GM21723 (cell line): ENCODE results near the gene PAPLN.
A peak's percentile ranks its signal among the peaks of the same experiment; 100 is the strongest.

Experiments used
- ATAC-seq: cut with Tn5 transposase; IDR thresholded peaks from one replicate; pipeline ENCODE4 v1.9.1; 2021; ENCODE audit warnings: mild to moderate bottlenecking, moderate library complexity; ENCODE audit not compliant: unreplicated experiment

PAPLN gene

DNA sequence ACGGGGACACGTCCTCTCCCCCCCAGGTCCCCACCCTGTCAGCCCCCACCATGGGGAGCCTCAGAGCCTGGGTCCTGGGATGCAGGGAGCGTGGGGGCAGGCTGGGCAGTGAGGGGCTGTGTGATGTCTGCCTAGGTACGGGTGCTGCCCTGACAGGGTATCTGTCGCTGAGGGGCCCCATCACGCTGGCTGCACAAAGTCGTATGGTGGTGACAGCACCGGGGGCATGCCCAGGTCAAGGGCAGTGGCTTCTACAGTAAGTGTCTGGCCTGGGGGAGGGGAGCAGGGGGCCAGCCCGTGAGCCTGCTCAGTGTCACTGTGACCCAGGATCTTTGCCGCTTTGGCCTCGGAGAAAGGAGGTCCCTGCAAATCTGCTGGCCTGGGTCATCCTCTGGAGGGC is 23.3 kb downstream of the PAPLN start:
- ATAC-seq: no peak

DNA sequence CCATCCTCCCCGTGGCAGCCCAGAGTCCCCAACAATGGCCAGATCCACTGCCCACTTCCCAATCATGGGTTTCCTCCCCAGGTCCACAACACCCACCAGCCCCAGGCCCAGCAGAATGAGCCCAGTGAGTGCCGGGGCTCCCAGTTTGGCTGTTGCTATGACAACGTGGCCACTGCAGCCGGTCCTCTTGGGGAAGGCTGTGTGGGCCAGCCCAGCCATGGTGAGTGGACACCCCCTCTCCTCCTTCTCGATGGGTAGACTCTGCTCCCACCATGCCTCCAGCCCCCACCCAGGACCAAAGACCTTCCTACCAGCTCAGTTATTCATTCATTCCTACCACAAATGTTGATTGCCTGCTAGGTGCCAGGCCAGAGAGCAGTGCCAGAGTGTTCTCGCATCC is 23.8 kb downstream of the PAPLN start:
- ATAC-seq: no peak

DNA sequence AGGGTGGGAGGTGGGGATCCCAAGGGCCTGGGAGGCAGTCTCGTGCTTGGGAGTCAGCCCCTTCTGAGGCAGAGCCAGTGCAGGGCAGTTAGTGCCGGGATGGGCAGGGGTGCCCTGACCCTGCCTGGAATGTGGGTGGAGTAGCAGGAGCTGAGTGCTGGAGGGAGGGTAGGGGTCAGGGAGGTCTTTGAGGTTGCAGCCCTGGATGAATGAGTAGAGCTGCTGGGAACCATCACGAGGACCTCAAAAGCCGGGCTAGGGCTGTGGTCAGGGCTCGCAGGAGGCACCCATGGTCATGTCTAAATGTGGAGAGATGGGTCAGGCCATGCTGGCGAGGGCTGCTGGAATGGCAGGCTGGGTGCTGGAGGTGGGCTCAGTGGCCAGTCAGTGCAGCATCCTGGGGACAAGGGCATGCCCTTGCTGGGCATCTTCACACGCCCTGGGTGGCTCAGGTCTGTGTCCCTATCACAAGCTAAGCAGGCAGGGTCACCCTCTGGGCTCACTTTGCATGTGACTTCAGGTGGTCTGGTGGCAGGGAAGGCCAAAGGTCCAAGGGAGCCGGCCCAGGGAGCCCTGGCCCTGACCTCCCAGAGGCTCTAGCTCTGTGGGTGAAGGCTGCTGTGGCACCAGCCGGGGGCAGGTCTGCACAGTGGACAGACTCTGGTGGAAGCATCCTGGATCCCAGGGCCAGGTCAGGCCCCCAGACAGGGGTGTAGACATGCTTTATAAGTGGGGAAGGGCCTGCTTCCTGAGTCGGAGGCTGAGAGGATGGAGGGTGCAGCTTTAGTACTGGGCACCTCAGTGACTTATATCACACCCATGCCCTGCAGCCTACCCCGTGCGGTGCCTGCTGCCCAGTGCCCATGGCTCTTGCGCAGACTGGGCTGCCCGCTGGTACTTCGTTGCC is 24.5 kb downstream of the PAPLN start:
- ATAC-seq: no peak

DNA sequence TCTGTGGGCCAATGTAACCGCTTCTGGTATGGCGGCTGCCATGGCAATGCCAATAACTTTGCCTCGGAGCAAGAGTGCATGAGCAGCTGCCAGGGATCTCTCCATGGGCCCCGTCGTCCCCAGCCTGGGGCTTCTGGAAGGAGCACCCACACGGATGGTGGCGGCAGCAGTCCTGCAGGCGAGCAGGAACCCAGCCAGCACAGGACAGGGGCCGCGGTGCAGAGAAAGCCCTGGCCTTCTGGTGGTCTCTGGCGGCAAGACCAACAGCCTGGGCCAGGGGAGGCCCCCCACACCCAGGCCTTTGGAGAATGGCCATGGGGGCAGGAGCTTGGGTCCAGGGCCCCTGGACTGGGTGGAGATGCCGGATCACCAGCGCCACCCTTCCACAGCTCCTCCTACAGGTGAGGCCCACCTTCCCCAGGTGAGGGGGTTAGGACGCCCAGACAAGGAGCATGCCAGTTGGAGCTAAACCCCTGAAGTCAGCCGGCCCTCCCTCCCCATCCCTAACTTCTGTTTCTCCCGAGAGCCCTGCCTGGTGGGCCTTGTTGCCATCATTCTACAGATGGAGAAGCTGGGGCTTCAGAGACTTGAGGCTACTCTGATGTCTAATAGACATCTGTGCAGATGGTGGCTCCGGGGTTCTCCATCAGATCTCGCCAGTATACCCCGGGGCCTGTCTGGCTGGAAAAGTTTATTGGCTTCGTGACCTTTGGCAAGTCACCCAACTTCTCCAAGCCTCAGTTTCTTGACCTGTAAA is 25.3 kb downstream of the PAPLN start:
- no peak for ATAC-seq

DNA sequence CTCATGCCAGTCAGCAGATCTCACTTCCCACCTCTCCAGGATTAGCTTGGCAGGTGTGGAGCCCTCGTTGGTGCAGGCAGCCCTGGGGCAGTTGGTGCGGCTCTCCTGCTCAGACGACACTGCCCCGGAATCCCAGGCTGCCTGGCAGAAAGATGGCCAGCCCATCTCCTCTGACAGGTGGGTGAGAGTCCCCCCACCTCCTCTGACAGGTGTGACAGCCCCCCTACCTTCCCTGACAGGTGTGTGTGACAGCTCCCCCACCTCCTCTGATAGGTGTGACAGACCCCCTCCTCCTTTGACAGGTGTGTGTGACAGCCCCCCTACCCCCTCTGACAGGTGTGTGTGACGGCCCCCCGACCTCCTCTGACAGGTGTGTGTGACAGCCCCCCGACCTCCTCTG is 26.3 kb downstream of the PAPLN start:
- no peak for ATAC-seq

DNA sequence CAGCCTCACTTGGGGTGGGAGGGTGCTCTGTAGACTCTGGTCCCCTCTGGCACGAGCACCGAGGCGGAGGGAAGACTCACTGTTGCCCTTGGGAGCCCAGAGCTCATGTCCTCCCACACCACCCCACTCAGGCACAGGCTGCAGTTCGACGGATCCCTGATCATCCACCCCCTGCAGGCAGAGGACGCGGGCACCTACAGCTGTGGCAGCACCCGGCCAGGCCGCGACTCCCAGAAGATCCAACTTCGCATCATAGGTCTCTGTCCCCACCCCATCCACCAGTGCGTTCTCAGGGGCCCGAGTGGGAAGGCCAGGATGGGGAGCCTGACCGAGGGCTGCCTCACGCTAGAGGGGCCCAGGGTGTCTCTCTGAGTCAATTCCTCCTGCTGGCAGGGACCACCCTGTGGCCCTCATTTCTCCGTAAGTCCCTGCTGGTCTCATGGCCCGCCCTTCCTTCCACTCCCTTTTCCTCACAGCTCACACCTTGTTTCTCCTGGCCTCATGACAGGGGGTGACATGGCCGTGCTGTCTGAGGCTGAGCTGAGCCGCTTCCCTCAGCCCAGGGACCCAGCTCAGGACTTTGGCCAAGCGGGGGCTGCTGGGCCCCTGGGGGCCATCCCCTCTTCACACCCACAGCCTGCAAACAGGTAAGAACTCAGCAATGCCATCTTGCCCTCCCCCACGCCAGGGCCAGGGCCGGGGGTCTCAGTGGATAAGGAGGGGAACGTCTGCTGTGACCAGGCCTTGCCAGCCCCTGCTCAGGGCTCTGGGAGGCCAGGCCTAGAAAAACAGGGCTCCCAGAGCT is 27.0 kb downstream of the PAPLN start:
- ATAC-seq: no peak

DNA sequence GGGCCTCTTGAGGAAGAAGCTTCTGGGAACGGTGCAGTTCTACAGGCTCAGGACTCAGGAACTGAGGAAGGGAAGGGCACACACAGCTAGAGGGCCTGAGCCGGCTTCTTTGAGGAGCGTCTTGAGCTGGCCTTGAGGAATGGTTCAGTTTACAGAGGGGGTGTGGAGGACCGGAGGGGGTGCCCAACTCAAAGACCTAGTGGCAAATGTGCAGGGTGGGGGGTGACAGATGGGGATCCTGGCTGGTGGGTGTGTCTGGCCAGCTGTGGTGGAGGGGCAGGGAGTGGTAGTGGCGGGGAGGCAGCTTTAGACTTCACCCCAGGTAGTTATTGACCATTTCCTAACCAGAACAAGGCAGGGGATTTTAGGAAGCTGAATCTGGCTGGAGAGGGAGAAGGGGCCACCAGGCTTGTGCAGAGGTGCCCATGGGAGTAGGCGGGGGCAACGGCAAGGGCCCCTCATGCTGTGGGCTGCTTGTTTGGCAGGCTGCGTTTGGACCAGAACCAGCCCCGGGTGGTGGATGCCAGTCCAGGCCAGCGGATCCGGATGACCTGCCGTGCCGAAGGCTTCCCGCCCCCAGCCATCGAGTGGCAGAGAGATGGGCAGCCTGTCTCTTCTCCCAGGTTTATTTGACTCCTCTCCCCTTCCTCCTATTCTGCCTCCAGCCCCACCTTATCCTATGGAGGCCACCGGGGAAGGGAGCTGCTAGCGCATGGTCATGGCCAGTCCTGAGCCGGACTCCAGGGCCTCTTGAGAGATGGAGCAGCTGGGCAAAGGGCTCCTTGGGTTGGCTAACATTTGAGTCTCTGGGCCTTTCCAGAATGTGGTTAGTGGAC is 27.8 kb downstream of the PAPLN start:
- ATAC-seq: no peak

DNA sequence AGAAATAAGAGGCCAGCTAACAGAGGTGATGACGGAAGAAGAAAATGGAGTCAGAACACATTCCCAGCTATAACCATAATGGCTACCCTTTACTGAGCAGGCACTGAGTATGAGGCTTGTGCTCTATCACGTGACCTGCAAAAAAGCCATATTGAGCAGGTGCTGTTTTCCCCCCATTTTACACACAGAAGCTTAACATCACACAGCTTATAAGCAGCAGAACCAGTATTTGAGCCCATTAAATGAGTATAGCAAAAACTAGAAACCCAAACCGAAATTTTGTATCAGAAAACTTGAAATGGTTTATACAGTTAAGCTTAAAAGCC is 28.4 kb downstream of the PAPLN start:
- no peak for ATAC-seq

DNA sequence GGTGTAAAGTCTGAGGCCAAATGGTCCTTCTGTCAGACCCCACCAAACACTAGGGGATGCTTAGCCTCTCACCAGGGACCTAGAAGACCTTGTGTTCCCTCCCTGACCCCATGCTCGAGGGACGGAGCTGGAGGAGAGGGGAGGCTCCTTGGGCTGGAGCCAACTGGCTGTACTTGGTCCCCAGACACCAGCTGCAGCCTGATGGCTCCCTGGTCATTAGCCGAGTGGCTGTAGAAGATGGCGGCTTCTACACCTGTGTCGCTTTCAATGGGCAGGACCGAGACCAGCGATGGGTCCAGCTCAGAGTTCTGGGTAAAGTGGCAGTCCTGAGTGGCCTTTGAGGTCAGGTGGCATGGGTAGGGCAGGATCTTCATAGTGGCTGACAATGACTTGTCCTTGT is 29.0 kb downstream of the PAPLN start:
- ATAC-seq: no peak

DNA sequence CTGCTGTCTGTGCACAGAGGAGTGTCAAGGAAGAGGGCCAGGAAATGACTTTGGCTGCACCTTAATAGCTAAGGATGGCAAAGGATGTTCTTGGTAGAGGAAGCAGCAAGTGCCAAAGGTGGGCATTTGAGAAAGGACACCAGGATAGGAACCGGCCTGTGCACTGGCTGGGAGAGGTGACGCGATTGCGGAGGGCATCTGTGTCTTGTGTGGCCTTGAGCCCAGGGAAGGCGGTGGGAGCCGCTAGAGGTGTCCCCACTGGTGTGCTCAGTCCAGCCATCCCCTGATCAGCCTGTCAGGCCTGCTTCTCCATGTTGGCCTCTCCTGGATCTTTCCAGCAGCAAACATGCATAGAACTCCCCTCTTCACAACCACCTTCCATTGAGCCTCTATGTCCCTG is 30.2 kb downstream of the PAPLN start:
- ATAC-seq: no peak

DNA sequence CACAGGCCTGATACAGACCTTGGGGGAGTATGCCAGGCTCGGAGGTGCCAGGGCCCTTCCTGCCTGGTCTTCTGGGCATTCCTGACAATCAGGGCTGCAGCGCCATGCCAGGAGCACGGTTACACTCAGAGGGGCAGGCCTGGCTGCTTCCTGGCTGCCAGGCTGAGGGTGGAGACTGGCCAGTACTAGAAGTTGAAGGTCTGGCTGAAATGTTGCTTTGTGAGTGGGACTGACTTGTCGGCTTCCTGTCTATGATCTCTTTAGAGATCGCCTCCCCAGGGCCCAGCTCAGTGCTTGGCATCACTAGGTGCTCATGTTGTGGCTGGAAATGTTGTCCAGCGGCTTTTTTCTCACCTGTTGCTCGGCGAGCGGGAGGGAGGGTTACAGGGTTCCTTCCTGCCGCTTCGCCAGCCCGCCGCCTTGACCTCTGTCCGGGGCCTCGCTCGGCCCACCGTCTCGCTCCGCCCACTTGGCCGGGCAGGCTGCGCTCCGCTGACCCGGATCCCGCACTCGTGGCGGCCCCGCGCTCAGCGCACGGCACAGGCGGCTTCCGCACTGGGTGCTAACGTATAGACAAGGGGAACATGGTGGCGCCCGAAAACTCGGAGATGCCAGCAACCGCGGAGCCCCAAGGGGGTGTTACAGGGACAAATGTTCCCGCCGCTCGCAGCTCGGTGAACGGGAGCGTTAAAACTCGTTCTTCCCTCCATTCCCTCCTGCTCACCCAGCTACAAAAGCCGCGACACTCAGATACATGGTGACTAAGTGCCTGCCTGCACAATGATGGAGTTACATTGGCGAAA is 32.6 kb downstream of the PAPLN start:
- ATAC-seq: peak; percentile 54

DNA sequence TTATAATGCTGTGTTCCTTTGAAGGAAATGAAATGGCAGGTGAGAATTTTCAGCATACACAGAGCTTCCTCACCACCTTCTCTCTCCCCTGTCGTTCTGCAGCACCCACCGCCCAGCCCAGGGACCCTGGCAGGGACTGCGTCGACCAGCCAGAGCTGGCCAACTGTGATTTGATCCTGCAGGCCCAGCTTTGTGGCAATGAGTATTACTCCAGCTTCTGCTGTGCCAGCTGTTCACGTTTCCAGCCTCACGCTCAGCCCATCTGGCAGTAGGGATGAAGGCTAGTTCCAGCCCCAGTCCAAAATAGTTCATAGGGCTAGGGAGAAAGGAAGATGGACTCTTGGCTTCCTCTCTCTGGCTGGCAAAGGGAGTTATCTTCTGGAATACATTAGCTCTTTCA is 35.1 kb downstream of the PAPLN start:
- ATAC-seq: no peak

DNA sequence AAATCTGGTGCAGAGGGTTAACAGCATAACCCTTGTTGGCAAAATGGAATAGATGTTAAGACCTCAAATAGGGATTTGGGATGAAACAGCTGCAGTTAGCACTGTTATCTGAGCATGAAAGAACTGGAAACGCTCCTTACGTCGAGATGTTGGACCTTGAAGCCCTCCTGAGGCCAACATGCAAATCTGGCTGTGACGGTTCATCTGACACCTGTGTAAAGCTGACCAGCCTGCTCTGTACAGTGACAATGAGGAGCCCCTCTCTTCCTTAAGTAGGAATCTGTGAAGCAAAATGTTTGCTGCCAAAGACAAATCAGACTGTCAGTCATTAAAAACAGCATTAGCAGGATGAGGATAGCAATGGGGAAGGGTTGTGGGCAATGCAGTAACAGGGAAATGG is 36.5 kb downstream of the PAPLN start:
- no peak for ATAC-seq

DNA sequence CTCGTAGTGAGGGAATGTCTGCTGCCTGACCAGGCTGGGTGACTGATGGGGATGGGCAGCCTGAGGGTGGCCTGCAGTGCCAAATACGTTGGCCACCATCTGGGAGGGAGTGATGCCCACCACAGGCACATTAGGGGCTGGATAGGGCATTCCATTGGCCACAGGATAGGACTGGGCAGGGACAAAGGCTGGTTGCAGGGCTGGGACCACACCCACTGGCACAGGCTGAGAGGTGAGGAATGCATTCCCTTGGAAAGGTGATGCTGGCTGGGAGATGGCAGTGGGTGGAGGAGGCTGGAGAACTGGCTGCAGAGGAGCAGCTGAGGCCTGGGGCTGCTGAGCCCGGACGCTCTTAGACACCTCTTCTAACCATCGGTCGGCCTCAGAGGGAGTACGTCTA is 39.5 kb downstream of the PAPLN start:
- no peak for ATAC-seq

DNA sequence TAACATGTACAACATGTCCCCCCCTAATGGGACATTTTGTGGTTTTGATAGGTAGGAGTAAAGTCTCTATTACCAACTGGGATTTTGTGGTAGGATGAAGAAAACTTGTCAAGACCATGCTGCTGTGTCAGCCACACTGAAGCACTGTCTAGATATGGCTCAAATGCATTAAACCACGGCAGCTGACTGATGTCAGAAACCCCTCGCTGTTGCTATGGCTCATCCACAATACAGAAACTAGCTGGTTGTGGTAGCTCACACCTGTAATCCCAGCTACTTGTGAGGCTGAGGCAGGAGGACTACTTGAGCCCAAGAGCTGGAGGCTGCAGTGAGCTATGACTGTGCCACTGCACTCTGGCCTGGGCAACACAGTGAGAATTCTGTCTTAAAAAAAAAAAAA is 40.1 kb downstream of the PAPLN start:
- ATAC-seq: no peak

DNA sequence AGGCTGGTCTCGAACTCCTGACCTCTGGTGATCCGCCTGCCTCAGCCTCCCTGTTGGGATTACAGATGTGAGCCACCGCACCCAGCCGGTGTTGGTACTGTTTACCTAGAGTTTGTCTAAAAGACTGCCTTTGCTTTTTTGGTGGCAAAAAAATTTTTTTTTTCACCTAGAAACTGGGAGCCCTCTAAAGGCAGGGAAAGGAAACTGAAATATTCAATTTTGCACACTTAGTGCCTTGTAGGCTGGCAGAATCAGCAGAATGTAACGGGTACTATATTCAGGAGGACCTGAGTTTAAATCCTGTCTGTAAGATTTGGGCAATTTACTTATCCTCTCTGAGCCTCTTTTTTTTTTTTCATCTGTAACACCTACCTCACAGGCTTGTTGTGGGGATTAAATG is 43.6 kb downstream of the PAPLN start:
- ATAC-seq: no peak

DNA sequence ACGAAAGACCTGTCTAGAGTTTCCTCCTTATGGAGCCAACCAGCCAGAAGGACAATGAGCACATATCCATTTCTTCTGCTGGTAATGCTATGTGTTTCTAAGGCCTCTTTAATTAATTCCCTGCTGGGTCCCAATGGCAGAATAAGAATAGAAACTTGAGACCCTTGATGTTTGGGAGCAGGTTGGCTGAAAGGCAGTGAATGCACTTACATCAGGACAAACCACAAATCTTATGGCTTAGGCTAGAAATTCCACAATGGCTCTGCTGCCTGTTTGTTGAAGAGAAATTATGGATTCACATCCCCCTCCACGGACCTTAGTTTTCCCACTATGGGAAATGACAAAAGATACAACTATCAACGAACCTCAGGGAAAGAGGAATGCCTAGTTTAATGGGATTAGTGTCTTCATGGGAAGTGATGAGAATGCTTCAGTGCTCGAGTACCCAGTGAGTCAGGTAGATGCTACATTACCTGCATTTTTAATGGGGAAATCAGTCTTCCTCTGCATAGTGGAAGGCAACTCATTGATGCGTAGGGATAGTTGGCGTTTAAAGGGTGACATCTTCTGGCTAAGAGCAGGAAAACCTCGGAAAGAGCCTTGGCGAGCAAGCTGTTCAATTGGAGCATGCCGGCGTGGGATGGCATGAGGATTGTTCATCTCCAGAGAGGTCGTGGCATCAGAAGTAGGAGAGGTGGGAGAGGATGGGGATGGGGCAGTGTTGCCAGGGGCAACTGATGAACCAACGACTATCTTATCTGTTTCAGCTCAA is 46.5 kb downstream of the PAPLN start:
- no peak for ATAC-seq

DNA sequence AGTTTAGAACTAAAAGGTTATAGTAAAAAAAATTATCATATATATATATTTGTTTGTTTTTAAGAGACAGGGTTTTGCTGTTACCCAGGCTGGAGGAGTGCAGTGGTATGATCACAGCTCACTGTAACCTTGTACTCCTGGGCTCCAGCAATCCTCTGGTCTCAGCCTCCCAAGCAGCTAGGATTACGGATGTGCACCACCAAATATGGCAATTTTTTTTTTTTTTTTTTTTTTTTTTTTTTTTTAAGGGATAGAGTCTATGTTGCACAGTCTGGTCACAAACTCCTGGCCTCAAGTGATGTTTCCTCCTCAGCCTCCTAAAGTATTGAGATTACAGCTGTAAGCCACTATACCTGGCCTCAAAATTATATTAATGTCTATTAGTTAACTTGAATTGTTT is 48.7 kb downstream of the PAPLN start:
- no peak for ATAC-seq

DNA sequence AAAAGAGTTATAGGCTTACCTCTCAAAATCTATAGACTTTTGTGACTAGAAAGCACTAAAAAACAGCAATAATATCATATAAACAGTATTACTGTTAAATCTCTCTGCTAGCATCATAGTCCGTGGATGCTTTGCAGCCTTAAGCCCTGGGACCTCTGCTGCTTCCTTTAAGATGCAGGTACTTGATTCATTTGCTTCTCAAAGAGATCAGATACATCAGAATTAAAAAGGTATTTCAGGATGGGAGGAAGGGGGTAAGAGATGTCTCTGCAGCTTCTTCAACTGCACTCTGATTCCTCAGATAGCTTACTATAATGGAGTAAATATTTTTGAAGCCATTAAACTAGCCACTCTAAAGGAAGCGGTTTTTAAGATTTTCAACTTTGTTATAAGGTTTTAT is 49.3 kb downstream of the PAPLN start:
- no peak for ATAC-seq
